HG03175 (cell line): ENCODE results near the gene DRC7.

Experiments used
- ATAC-seq: cut with Tn5 transposase; IDR thresholded peaks from one replicate; pipeline ENCODE4 v1.9.1; 2021; ENCODE audit warnings: mild to moderate bottlenecking, moderate library complexity; ENCODE audit not compliant: unreplicated experiment

The DRC7 gene

DNA sequence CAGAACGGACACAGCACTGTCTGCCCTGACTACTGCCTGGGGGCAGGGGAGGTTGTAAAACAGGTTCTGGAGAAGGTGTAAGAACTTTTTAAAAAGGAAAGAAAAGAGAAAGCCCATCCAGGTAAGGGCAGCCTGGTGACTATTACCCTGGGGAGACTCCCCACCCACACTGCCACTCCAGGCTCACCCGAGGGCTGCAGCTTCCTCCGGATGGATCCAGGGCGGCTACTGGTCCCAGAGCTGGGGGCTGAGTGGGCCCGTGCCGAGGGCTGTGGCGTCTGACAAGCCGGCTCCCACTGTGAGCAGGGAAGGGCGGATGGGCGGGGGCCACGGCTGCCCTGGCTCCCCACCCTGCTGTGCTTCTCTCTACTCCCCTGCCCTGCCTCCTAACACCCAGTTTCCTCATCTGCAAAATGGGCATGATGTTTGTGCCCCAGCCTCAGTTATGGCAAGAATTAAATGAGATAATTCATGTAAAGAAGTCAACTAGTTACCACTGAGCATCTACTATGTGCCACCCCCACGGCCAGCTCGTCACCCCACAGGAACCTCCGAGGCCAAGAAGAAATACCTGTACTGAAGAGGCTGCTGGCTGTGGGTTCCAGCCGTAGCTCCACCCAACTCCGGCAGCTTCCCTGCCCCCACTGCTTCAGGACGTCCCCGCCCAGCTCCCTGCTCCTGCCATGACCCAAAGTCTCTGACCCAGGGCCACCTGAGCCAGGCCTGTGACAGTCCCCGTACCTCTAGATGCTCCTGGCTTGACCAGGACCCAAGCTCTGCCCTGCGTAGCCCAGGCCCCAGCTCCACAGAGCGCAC, 65.1 kb downstream of the DRC7 start:
- ATAC-seq, result no peak

DNA sequence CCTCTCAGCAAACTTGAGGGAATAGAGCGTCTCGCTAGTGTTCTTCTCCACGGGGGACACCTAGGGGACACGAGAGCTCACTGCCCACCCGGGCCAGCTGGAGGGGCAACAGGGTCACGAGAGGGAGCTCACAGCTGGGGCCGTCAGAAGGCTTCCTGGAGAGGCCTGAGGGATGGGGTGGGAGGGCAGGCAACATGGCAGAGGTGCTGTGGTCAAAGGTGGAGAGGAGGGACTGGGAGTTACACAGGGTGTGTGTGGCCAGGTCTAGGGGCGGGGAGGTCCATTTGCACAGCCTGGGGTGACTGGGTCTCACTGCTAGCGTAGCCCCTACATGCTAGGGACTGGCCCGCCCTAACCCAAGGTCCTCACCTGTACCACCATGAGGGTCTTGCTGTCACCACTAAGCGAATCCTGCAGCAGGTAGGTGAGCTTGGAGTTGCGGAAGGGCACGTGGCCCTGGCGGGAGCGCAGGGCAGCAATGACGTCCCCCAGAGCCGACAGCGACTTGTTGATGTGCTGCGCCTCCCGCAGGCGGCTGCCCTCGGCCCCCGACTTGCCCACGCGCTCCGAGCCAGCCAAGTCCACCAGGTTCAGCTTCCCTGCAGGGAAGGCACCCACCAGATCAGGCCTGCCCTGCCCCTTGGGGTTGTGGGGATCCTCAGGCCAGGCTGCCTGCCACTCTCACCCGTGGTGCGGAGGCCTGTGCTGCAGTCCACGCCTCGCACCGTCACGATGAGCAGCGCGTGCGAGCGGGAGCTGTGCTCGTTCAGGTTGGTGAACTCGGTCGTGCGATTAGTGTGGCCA, 66.0 kb downstream of the DRC7 start:
- no peak for ATAC-seq

DNA sequence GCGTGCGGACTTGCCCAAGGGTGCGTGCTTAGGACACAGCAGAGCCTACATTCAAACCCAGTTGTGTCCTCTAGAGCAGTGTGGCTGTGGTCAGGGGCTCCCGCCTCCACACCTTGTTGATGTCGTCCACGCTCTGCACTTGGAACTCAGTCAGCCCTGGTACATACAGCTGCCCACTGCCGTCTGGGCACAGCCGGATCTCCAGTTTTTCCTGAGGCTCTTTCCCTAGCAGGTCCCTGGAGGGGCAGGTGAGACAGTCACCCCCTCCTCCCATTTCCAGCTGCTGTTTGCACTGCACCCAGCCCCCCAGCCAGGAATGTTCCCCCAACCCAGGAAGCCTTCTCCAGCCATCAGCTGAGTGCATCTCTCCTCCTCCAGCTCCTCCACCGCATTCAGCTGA, 66.7 kb downstream of the DRC7 start:
- no peak for ATAC-seq

DNA sequence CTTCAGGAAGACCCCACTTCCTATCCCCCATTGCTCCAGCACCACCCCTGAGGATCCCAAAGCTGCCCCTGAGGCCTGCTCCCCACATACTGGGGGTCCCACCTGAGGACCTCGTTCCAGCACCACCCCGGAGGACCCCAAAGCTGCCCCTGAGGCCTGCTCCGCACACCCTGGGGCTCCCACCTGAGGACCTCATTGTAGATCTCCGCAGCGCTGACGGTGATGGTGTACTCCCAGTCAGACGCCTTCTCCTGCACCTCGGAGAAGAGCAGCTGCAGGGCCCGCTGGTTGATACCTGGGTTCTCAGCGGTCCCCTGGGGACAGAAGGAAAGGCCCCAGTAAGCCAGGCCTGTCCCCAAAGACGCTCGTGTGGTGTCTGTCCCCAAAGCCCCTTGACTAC, 67.4 kb downstream of the DRC7 start:
- ATAC-seq, result no peak

DNA sequence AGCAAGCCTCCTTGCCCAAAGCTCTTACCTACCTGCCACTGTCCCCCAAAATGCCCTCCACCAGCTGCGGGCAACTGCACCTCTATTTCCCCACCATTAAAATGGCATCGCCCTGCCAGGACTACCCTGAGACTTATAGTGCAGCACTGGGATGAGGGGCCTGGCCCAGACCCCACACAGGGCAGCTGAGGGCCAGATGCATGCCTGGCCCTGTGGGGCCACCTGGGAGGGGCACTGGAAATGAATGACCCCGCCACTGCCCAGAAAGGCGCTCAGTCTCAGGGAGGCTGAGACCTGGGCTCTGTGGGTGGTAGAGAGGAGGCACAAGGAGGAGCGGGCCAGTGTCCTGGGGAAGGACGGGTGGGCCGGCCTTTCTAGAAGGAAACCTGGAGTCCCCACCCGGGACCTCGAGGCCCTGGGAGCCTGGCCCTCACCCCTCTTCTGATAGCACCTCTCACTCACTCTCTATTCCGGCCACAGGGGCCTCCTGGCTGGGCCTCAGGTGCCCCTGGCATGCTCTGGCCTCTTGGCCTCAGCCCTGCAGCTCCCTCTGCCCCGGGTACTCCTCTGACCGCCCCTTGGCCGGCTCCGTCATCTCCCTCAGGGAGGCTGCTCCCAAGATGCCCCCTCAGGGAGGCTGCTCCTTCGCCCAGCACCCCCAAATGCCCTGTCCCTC, 67.9 kb downstream of the DRC7 start:
- no peak for ATAC-seq

DNA sequence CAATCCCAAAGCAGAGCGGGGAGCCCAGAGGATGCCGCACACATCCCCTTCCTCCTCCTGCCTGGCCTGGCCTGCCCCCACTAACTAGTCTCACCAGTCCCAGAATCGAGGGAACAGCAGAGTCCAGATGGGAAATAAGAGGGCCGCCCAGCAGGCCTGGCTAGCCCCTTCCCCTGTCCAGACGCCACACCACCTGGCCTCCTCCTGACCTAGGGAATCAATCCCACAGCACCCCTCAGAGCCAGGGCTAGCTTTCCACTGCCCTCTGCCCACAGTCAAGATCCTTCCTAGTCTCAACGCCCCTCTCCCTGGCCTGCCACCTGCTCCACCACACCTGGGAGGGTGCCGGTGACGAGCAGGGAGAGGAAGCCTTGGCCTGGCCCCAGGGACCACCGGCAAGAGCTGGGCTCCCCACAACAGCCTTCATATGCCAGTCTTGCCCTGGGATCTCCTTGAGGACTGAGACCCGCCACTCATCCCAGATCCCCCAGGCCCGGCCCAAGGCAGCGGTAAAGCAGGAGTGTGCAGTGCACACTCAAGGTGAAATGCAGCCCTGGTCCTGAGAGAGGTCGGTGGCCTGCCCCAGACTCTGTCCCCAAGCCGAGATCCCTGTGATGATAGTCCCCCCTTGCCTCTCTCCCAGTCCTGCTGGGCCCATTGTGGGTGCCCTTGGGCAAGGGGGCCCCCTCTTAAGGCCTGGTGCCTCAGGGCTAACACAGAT, 68.8 kb downstream of the DRC7 start:
- ATAC-seq, result no peak

DNA sequence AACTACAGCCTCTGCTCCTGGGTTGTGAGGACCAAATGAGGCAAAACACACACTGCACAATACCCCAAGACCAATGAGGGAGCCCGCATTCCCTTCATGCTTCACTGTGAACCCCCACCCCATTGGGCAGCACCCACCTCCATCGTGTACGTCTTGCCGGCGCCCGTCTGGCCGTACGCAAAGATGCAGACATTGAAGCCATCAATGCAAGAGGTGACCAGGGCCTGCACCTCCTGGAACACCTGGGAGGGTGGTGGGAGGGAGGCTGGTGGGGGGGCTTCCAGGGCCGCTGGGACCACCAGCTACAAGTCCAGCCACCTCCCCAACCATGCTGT, 69.4 kb downstream of the DRC7 start:
- no peak for ATAC-seq

DNA sequence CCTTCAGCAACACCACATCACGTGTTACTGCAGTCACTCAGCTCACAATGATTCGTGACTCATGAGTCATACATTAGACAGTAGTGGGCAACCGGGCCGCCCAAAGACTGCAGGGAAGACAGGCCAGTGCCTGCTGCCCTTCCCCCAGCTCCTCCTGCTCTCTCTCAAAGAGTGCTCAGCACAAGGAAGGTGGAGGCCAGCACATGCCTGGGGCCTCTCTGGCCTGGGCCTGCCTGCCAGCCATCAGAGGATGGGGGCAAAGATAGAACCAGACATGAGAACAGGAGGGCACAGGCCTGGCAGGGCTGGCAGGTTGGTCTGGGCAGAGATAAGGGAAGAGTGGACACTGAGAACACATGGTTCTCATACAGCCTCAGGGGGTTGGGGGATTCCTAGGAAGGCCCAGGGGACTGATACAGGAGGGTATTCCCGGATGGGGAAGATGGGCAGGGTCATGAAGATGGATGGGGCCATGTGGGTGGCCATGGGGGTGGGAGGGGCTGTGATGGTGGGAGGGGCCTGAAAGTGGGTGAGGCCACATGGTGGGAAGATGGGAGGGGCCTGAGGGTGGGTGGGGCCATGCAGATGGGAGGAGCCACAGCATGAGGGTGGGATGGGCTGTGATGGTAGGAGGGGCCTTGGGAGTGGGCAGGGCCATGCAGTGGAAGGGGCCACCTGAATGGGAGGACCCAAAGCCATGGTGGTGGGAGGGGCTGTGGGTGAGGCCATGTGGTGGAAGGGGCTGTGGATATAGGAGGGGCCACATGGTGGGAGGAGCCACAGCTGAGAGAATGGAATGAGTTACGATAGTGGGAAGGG, 69.9 kb downstream of the DRC7 start:
- no peak for ATAC-seq

DNA sequence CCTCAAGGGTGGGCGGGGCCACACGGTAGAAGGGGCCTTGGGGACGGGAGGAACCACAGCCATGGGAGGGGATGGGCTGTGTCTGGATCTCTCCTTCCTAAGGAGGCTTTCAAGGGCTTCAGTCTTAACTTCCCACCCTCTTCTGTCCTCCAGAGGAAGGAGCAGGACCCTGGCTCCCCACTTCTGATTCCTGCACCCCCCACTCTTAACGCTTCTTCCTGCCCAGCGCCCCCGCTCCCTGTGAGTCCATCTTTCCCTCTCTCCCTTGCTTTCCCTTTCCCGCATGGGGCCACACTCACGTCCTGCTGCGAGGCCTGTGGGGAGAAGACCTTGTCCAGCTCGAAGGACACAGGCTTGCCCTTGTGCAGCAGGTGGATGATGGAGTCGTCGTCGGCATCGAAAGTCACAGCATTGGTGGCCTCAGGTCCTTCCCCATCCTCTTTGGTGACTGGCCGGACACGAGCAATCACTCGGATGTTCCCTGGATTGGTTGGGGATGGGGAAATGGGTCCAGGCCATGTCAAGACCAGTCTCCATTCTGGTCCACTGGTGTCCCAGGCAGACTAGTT, 70.6 kb downstream of the DRC7 start:
- no peak for ATAC-seq

DNA sequence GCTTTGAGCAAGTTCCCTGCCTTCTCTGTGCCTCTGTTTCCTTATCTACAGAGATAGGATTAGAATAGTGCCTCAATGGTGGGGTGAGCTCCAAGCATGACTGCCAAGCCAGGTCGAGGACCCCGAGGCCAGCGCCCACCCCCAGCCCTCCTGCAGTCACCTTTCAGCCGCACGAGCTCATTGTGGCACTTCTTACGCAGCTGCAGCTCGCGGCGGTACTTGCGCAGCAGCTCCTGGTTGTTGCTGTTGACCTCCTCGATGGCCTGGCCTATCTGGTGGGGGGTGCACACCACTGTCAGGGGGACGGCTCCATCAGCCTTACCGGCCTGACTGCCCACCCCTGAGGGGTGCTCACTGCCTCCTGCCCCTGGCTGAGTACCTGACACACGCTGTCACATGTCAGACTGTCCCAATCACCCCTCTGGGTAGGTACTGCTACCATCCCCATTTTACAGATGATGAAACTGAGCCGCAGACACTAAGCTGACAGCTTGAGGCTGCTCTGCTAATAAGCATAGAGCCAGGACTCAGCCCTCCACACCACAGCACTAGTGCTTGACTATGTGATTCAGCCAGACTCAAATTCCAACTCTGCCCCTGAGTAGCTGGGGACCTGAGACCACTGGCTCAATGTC, 72.2 kb downstream of the DRC7 start:
- ATAC-seq, result no peak

DNA sequence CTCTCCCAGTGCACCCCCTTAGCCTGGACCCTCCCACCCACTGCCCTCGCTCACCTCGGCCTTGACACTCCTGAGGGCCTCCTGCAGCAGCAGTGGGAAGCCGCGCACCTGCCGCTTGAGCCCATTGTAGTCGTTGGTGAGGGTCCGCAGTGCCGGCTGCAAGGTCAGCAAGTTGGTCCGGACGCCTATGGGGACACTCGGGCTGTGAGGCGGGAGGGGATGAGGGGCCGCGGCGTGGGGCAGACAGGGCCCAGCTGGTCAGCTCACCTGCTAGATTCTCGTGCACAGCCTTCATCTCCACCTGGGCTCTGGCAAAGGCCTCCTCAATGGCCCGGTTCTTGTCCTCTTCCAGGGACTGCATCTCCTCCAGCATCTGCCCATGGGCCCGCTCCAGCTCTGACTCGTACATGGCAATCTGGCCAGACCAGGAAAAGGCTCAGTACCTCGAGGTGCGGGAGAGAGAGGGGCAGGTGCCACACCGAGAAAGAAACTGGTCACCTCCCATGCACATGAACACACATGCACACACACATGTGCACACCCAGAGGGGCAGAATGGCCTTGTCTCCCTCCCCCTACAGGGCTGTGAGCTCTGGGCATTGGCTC, 75.0 kb downstream of the DRC7 start:
- ATAC-seq, result no peak

DNA sequence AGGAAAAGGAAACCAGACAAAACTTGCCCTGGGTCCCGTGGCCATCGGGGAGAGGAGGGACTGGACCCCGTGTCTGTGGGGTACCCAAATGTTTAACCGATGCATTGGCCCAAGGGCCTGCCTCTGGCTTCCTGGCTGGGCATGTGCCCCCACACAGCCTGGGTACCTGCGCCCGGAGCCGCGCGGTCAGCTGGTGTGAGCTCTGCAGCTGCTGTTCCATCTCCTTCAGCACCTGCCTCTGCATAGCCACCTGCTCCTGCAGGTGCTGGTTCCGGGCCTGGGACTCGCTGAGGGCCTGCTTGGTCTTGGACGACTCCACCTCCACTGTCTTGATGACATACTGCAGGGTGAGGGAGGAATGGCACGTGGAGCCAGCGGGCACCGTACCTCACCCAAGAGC, 75.8 kb downstream of the DRC7 start:
- ATAC-seq, result no peak

DNA sequence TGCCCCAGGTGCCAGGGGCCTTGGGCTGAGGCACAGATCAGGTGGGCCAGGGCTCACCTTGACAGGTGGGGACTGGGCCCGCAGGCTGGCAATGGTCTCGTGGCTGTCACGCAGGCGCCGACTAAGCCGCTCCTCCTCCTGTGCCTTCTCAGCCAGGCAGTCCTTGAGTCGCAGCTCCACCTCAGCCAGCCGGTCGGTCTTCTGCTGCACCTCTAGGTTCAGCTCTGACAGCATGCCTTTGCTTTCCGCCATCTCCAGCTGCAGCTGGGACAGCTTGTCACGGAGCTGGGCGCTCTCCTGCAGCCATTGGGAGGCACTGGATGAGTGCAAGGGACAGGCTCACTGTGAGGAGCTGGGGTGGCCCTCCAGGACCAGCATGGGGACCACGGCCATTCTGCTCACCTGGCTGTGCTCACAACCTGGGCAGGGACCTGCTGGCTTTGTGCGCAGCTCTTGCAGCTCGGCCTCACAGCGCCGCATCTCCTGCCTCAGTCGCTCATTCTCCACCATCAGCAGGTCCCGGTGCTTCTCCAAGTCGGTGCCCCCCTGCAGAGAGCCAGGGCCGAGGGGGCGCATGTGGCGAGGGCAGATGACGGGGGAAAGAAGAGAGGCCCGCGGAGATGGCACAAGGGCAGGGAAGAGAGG, 76.7 kb downstream of the DRC7 start:
- no peak for ATAC-seq

DNA sequence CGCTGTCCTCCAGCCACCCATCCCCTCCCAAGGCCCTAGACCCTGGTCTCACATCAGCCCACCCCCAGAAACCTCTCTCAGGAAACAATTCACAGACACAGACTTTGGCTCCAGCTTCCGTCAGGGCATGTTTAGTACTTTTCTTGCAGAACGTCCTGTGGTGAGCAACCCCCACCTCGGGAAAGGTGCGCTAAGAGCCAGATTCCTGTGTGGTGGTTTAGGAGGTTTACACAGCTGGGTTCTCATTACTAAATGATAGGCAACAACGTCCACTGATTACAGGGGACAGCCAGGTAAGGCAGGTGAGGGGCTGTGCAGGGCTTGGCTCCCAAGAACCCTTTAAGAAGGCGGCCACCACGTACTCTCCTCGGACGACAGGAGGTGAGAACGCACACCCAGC, 78.4 kb downstream of the DRC7 start:
- ATAC-seq, result no peak

DNA sequence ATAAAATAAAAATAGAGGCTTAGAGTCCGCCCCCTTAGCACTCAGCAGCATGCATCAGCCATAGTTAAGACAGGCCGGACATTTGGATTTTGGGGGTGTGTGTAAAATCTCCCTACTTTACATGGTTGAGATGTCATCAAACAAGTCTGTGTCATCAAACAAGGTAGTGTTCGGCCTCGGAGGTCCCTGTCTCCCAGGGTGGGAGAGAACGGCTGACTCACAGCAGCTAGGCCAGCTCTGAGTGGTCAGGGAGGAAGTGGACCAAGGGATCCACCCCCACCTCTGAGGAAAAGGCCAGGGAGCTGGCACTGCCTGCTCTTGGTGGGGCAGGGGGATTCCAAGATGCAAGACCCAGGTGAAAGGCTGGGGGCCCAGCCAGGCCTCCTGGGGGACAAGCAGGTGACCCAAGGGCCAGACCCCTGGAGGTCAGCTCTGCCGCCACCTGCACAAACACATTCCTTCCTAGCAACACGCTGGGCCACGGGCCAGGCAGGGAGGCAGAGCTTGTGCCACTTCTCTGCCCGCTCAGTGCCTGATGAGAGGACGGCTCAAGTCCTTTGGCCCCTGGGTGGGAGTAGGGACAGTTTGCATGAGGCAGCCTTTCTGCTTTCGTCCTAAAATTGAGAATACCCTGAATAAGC, 79.2 kb downstream of the DRC7 start:
- ATAC-seq, result no peak

DNA sequence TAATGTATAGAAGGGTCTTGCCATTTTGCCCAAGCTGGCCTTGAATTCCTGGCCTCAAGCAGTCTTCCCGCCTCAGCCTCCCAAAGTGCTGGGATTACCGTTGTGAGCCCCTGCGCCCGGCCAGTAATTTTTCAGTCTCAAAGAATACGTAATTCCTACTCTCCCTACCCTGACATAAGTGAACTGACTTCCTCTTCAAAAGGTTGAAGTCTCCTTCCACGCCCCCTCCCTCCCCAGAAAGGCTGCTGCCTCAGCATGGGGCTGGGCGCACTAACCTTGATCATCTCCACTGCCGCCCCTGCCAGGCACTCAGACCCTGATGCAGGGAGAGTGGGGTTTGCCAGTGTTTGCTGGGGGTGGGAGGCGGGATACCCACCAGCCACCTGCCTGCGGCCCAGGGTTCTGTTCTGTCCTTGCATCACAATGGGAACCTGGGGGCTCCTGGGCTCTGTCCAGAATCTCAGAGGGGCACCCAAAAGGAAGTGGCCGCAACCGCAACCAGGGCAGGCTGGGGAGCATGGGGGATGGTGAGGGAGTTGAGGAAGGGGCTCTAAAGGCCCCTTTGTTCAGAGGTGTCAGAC, 80.2 kb downstream of the DRC7 start:
- no peak for ATAC-seq

DNA sequence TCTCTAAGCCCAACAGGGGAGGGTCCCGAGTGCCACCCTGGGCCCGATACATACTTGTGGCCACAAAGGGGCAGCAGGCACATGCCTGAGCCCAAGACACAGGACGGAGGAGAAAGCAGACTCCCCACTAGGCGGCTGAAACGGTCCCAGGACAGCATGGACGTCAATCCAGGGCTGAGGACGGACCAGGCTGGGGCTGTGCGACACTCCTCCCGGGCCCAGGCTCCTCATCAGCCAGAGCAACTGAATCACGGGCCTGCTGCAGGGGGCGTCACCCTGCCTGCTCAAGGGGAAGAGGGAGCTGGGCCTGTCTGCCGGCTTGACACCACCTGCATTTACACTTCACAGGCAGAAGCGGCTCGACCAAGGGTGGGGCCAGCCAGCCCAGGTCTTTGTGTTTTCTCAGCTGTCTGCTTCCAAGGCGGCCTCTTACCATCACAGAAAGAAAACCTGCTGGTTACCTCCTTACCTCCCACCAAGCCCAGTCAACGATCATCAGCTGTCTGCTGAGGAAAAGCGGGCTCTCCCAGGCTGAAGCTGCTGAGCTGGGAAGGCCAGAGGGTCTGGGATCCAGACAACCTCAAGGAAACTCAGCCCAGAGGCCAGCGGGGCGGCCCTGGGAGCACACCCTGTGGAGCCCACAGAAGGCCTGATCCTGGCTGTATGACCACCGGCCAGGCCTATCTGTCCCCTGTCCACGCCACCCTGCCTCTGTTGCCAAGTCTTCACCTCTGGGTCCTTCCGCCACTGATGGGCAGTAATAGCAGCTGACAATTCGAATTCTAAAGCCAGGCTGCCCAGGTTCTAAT, 81.3 kb downstream of the DRC7 start:
- ATAC-seq, result no peak
